HUDEP-2 (cell line): ENCODE data around the gene CGB3.
"Not testable (repeated sequence)": the region's sequence is repeated elsewhere in the genome, so short reads cannot be mapped to it uniquely, and the experiment has no call there.

Experiments
- DNase-seq, 76 experiments: peaks; one replicate each; lab custom pipeline; 2025; ENCODE audit not compliant: unreplicated experiment in 76 of 76; lab: John Stamatoyannopoulos, UW

Gene CGB3

DNA sequence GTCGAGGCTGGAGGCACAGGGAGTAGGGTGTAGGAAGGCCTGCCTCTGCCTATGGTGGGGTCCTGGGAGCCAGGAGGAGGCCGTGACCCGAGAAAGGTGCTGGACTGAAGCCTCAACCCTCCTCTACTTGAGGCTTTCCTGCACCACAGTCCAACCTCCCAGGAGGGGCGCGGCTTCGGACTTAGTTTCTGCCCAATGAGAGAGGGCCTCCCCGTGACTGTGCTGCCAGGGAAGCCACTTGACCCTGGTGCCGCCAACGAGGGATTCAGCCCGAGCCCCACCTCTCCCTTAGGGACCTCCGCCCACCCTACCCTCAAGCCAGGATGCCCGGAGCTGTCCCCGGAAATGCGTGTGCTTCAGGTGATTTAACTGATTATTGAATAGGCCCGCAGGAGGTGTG lies at the start of gene CGB3:
Gene CGB3 (minus strand): TSS at position 101 of the 400 bp plus-strand sequence. CDS start 362 bp downstream, outside the sequence.
- DNase-seq: not testable (repeated sequence)

GRCh38 chr19:49071860-49072547 lies 47.9 kb upstream of the CGB3 start:
- peak in 25 of 76 experiments; percentile 8 to 63 (median 40) for DNase-seq

DNA sequence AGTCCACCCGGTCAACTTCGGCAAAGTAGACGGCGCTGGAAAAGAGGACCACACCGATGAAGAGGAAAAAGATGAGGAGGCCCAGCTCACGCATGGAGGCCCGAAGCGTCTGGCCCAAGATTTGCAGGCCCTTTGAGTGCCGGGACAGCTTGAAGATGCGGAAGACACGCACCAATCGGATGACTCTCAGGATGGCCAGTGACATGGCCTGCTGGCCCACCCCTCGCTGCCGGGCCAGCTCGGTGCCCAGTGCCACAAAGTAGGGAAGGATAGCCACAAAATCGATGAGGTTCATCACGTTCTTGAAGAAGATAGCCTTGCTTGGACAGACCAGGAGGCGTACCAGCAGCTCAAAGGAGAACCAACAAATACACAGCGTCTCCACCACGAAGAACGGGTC lies 46.3 kb upstream of the CGB3 start:
- DNase-seq: no peak

GRCh38 chr19:49069026-49069425 lies 44.9 kb upstream of the CGB3 start:
- no peak for DNase-seq

DNA sequence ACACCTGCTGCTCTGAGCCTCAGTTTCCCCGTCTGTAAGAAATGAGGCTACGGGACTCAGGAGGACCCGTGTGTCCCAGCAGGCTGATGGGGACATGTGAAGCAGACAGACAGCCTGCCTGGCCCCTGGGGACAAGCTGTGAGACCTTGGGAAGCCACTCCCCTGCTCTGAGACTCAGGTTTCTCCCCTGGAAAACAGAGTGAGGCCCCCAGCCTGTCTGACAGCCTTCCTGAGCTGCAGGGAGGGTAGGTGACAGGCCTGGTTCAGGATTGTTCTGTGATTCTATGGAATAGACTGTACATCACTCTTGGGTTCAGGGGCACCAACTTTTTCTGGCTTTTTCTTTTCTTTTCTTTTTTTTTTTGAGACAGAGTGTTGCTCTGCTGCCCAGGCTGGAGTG lies 43.4 kb upstream of the CGB3 start:
- DNase-seq: no peak

GRCh38 chr19:49065905-49066512 lies 41.9 kb upstream of the CGB3 start:
- no peak for DNase-seq

GRCh38 chr19:49064768-49065611 lies 40.9 kb upstream of the CGB3 start, which contains the start of gene NTF4:
Gene NTF4, minus strand, starts transcription at chr19:49064818. Its CDS starts 2,821 bp downstream, at chr19:49061997.
- no peak for DNase-seq

GRCh38 chr19:49064029-49064629 lies 40.0 kb upstream of the CGB3 start:
- DNase-seq: no peak

DNA sequence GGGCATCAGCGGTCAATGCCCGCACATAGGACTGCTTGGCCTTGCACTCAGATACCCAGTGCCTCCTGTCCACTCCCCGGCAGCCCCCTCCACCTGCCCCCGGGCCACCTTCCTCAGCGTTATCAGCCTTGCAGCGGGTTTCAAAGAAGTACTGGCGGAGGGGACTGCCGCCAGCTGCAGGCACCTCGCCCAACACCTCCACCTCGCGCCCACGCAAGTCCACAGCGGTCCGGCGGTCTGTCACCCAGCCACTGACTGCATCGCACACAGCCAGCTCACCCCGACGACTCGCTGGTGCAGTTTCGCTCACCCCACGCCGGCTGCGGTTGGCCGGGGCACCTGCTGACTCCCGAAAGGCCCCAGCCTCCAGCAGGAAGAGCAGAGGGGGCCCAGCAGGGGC lies 37.3 kb upstream of the CGB3 start:
- DNase-seq: no peak

GRCh38 chr19:49061000-49061399 lies 36.9 kb upstream of the CGB3 start:
- no peak for DNase-seq

DNA sequence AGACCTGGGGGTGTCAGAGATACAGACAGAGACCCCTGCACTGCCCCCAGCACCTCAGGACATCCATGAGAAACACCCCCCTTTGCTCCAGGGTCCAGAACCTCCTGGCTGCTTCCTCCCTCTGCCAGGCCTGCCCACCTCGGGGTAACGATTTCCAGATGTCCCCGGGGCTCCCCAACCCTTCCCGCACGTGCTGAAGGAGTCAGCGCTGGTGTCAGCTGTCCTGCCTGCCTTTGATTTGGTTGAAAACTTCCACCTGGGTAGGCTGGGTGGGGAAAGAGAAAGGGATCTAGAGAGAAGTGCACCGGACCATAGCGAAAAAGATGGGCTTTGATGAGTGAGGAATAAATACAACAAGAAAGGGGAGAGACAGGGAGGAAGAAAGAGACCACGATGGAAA lies 34.9 kb upstream of the CGB3 start:
- DNase-seq: no peak

GRCh38 chr19:49058562-49058961 lies 34.4 kb upstream of the CGB3 start:
- peak in 10 of 76 experiments; percentile 7 to 31 (median 18) for DNase-seq

GRCh38 chr19:49057636-49058234 lies 33.6 kb upstream of the CGB3 start, which contains the start of gene CGB7:
Gene CGB7, minus strand, starts transcription at chr19:49057749. Its CDS starts 2,374 bp downstream, at chr19:49055375.
- peak in 1 of 76 experiments; percentile 6 for DNase-seq

GRCh38 chr19:49056902-49057596 lies 32.9 kb upstream of the CGB3 start:
- DNase-seq: not testable (repeated sequence)

DNA sequence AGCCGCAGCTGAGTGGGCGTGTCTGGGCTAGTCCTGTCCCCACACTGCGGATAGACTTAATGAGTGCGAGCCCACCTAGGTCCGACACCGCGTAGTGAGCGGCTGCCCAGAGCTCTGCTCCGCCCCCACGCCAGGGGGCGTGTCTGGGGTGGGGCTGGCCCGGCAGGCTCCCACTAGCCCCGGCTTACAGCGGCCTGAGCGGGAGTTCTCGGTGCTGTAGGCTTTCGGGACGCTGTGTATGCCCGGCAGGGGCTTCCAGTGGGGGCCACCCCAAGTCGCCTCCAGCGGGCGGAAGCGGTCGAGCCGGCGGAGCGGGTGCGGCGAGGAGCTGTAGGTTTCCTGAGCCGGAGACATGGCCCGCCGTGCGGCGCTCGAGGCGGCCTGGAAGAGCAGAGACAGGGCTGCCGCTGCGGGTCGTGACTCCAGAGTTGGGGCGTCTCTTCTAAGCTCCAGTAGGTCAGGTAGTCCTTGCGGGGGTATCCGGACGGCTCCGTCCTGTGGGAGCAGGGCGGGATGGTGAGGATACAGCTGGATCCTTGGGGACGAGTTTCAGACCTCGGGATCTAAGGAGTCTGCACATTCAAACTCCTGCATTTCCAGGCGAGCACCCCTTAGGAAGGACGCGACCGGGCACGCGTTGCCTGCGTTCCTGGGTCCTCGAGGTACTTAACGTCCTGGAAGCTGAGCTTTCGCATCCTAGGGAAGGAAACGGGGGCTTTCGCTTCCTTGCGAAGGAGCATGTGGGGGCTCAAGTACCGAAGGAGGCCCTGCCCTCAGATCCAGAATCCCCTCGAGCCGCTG lies 32.2 kb upstream of the CGB3 start:
- DNase-seq: peak in 30 of 76 experiments; percentile 7 to 65 (median 37)

DNA sequence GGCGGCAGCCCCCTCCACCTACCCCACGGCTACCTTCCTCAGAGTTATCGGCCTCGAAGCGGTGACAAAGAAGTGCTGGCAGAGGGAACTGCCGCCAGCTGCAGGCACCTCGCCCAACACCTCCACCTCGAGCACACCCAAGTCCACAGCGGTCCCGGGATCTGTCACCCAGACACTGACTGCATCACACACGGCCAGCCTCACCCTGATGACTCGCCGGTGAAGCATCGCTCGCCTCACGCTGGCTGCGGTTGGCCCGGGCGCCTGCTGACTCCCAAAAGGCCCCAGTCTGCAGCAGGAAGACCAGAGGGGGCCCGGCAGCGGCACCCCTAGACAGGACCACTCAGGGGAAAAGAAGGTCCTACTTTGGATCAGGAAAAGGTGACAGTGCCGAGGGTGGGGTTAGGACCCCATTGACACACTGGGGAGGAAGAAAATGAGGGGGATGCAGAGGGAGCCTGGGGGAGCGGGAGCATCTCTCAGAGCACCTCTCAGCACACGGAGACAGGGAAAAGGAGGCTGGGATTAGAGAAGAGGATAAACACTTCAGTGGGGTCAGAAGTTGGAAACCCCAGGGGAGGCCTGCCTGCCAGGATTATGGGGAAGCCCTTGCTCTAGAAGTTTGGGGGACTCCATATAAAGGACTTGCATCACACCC lies 26.4 kb upstream of the CGB3 start:
- DNase-seq: not testable (repeated sequence)

- not testable (repeated sequence) for DNase-seq
Measured at GRCh38 chr19:49049834-49050233, 25.7 kb upstream of the CGB3 start.

GRCh38 chr19:49049011-49049410 lies 24.9 kb upstream of the CGB3 start, which contains the start of gene CGB8:
Gene CGB8, minus strand, starts transcription at chr19:49049111. Its CDS starts 372 bp downstream, at chr19:49048739.
- DNase-seq: not testable (repeated sequence)
